Measurements from ENCODE around the gene ENTR1. TPM values are rescaled to one million over a fixed set of nuclear protein-coding genes. Genes with fewer than 3 reads are reported as not detected.

ENTR1 gene
- total RNA-seq, 2 donors from 2014 or later: 19.9 to 52.5 TPM

- no peak overlapping the region for H3K27ac ChIP-seq
- intact Hi-C loops (cut with DNase I): no loop called here
- no peaks in the 10 kb centered on the region for H3K9me3 ChIP-seq
- WGBS: 93% methylated on average over 19 of the region's 19 CpGs
- no peak for DNase-seq (ENCODE audit: low spot score)
- H3K36me3 ChIP-seq: peaks cover 3 to 6% of the 10 kb centered on the region in 2 donors
- H3K4me1 ChIP-seq (replicated peaks): no peaks in the 10 kb centered on the region
- TF ChIP-seq POLR2A (IDR thresholded peaks at IDR 0.05): no peak
- no peak for TF ChIP-seq POLR2AphosphoS5 (IDR thresholded peaks at IDR 0.05)
- TF ChIP-seq, protein P1, sequence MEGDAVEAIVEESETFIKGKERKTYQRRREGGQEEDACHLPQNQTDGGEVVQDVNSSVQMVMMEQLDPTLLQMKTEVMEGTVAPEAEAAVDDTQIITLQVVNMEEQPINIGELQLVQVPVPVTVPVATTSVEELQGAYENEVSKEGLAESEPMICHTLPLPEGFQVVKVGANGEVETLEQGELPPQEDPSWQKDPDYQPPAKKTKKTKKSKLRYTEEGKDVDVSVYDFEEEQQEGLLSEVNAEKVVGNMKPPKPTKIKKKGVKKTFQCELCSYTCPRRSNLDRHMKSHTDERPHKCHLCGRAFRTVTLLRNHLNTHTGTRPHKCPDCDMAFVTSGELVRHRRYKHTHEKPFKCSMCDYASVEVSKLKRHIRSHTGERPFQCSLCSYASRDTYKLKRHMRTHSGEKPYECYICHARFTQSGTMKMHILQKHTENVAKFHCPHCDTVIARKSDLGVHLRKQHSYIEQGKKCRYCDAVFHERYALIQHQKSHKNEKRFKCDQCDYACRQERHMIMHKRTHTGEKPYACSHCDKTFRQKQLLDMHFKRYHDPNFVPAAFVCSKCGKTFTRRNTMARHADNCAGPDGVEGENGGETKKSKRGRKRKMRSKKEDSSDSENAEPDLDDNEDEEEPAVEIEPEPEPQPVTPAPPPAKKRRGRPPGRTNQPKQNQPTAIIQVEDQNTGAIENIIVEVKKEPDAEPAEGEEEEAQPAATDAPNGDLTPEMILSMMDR (IDR thresholded peaks at IDR 0.05): no peak
- no peaks in the 10 kb centered on the region for H3K27me3 ChIP-seq (replicated peaks; ENCODE audit: insufficient read depth)
- no peak overlapping the region for H3K4me3 ChIP-seq
These were observed 23.2 kb downstream of the ENTR1 start for GRCh38 chr9:136387217-136387616.

DNA sequence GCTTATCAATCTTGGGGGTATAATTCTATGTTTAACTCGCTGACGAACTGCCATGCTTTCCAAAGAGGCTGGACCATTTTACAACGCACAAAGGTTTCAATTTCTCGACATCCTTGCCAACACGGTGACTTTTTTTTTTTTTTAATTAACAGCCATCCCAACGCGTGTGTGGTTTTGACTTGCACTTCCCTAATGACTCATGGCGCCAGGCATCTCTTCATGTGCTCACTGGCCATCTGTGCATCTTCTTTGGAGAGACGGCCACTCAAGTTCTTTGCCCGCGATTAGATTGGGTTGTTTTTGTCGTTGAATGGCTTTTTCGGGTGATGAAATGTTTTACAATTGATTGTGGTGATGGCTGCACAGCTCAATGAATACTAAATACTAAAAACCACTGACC is 24.4 kb downstream of the ENTR1 start:
- Histone ChIP-seq H3K27ac (no peak overlapping the region), H3K9me3 (no peaks in the 10 kb centered on the region), H3K36me3 (no peaks in the 10 kb centered on the region), H3K4me1 (replicated peaks) (no peaks in the 10 kb centered on the region), H3K27me3 (replicated peaks; ENCODE audit: insufficient read depth) (no peaks in the 10 kb centered on the region), H3K4me3 (no peak overlapping the region)
- TF ChIP-seq, protein P1 (IDR thresholded peaks at IDR 0.05): no peak
- TF ChIP-seq POLR2AphosphoS5 (IDR thresholded peaks at IDR 0.05) (no peak), POLR2A (IDR thresholded peaks at IDR 0.05) (no peak)
- whole genome bisulfite sequencing: 87% methylated on average over 13 of the region's 13 CpGs
- DNase-seq (ENCODE audit: low spot score): no peak
- intact Hi-C loops (cut with DNase I): no loop called here

DNA sequence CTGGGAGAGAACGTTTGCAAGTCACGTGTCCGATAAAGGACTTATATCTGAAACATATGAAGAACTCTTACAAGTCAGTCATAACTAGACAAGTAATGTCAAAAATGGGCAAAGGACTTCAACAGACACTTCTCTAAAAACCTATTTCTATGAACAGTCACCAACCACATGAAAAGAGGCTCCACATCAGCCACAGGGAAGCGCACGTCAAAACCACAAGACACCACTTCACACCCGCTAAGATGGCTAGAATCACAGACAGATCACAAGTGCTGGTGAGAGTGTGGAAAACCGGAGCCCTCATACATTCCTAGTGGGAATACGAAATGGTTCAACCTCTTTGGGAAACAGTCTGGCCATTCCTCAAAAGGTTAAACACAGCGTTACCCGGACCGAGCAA is 25.4 kb downstream of the ENTR1 start:
- Histone ChIP-seq H3K4me1 (replicated peaks) (no peaks in the 10 kb centered on the region), H3K9me3 (no peaks in the 10 kb centered on the region), H3K36me3 (no peaks in the 10 kb centered on the region), H3K27ac (no peak overlapping the region), H3K27me3 (replicated peaks; ENCODE audit: insufficient read depth) (no peaks in the 10 kb centered on the region), H3K4me3 (no peak overlapping the region)
- 92% methylated on average over 11 of the region's 11 CpGs for WGBS
- intact Hi-C loops (cut with DNase I): no loop called here
- no peak for DNase-seq (ENCODE audit: low spot score)
- TF ChIP-seq POLR2AphosphoS5 (IDR thresholded peaks at IDR 0.05) (no peak), POLR2A (IDR thresholded peaks at IDR 0.05) (no peak)
- TF ChIP-seq, protein P1 (IDR thresholded peaks at IDR 0.05): no peak

GRCh38 chr9:136383436-136383835 is 27.0 kb downstream of the ENTR1 start:
- WGBS: 94% methylated on average over 17 of the region's 20 CpGs
- H3K9me3 ChIP-seq: no peaks in the 10 kb centered on the region
- TF ChIP-seq POLR2A (IDR thresholded peaks at IDR 0.05) (no peak), POLR2AphosphoS5 (IDR thresholded peaks at IDR 0.05) (no peak)
- TF ChIP-seq, protein P1 (IDR thresholded peaks at IDR 0.05): no peak
- H3K36me3 ChIP-seq: no peaks in the 10 kb centered on the region
- H3K4me3 ChIP-seq: no peak overlapping the region
- no peaks in the 10 kb centered on the region for H3K4me1 ChIP-seq (replicated peaks)
- H3K27ac ChIP-seq: no peak overlapping the region
- DNase-seq (ENCODE audit: low spot score): no peak
- no peaks in the 10 kb centered on the region for H3K27me3 ChIP-seq (replicated peaks; ENCODE audit: insufficient read depth)
- intact Hi-C loops (cut with DNase I): no loop called here

DNA sequence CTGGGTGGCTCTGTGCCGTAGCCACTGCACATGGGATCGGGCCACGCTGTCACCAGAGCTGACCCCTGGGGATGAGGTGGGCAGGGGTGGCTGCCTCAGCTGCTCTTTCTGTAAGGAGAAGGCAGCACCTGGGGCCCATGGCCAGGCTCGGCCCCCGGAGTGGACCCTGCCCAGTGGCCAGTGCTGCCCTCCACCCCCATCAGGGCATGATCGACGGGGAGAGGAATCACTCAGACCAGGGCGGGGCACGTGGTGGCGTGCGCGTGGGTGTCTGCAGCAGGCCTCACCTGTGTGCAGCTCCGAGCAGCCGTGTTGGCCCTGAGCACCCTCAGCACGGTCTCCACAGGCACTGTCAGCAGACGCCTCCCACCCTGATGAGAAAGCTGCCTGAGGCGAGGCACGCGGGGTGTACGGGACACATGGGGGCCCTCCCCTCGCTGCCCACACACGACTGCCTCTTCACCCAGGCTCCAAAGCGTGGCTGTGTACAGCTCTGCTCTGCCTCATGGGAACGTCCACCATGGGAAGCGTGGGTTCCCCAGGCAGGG is 28.4 kb downstream of the ENTR1 start:
- WGBS: 92% methylated on average over 22 of the region's 25 CpGs
- Histone ChIP-seq H3K36me3 (no peaks in the 10 kb centered on the region), H3K4me1 (replicated peaks) (no peaks in the 10 kb centered on the region), H3K27me3 (replicated peaks; ENCODE audit: insufficient read depth) (no peaks in the 10 kb centered on the region), H3K9me3 (no peaks in the 10 kb centered on the region), H3K27ac (no peak overlapping the region), H3K4me3 (no peak overlapping the region)
- DNase-seq (ENCODE audit: low spot score): no peak
- no peak for TF ChIP-seq POLR2AphosphoS5 (IDR thresholded peaks at IDR 0.05)
- TF ChIP-seq POLR2A (IDR thresholded peaks at IDR 0.05): no peak
- TF ChIP-seq, protein P1 (IDR thresholded peaks at IDR 0.05): no peak
- intact Hi-C loops (cut with DNase I): no loop called here
